HepG2 (cell line): ENCODE results near the gene ATP6V0D1.

Experiments used
- CTCF ChIP-seq: sonication (generic); formaldehyde crosslinking; IDR thresholded peaks from 2 replicates; pipeline ENCODE4 v1.5.0; 2020; ENCODE audit warnings: mild to moderate bottlenecking, missing genetic modification reagents, moderate library complexity
- KLF16 ChIP-seq, 2 experiments: sonication (generic) in 1 of 2; formaldehyde crosslinking in 1 of 2; IDR thresholded peaks; 2 replicates each; pipeline versions ENCODE4 v1.6.1 to v1.8.0; 2016 to 2023; ENCODE audit warnings: missing genetic modification reagents in 2 of 2, missing compliant biosample characterization in 1 of 2
- YEATS2 ChIP-seq: sonication (generic); formaldehyde crosslinking; IDR thresholded peaks from 2 replicates; pipeline ENCODE4 v1.4.0; 2020; ENCODE audit warnings: missing genetic modification reagents, borderline replicate concordance

DNA sequence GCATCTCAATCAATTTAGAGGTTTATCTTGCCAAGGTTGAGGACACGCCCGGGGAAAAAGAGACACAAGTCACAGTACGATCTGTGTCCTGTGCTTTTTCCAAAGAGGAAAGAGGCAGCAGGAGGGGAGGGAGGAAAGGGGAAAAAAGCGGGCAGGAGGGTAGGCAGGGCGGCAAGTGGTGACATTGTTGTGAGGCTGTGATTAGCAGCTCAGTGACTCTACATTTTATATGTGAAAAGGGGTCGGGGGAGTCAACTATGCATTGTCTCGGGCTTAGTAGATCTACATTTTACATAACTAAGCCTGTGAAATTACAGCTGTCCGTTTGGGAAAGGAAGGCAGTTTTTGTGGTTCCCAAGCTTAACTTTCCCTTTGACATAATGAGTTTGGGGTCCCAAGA lies 25.5 kb upstream of the ATP6V0D1 start:
- TF ChIP-seq YEATS2 (no peak), CTCF (CRISPR knock-in tag) (no peak), KLF16 (CRISPR knock-in tag; IDR thresholded peaks at IDR 0.05) (no peak)
